Glutamatergic neuron (in vitro differentiated cells): ENCODE results near the gene LCMT1. TPM values are rescaled to one million over a fixed set of nuclear protein-coding genes. Genes with fewer than 3 reads are reported as not detected.
"Not testable (repeated sequence)": the region's sequence is repeated elsewhere in the genome, so short reads cannot be mapped to it uniquely, and the experiment has no call there.

Source experiments
- DNase-seq: peaks from one replicate; pipeline ENCODE4 v3.0.0; 2022
- H3K27ac Mint-ChIP-seq: one replicate; pipeline ENCODE4 v1.8.0; 2020; ENCODE audit warnings: mild to moderate bottlenecking, mixed read lengths, inconsistent platforms; ENCODE audit not compliant: unreplicated experiment
- H3K27me3 Mint-ChIP-seq: one replicate; pipeline ENCODE4 v1.8.0; 2020; ENCODE audit warnings: mild to moderate bottlenecking, moderate library complexity, mixed read lengths, inconsistent platforms; ENCODE audit not compliant: unreplicated experiment
- H3K36me3 Mint-ChIP-seq: one replicate; pipeline ENCODE4 v1.8.0; 2020; ENCODE audit warnings: mild to moderate bottlenecking, mixed read lengths, inconsistent platforms; ENCODE audit not compliant: unreplicated experiment
- H3K4me1 Mint-ChIP-seq: one replicate; pipeline ENCODE4 v1.8.0; 2020; ENCODE audit warnings: mild to moderate bottlenecking, low read depth, mixed read lengths, inconsistent platforms; ENCODE audit not compliant: unreplicated experiment
- H3K4me3 Mint-ChIP-seq: one replicate; pipeline ENCODE4 v1.8.0; 2020; ENCODE audit warnings: mild to moderate bottlenecking, mixed read lengths, inconsistent platforms; ENCODE audit not compliant: unreplicated experiment
- H3K9me3 Mint-ChIP-seq: one replicate; pipeline ENCODE4 v1.8.0; 2020; ENCODE audit warnings: mild to moderate bottlenecking, moderate library complexity, mixed read lengths, inconsistent platforms; ENCODE audit not compliant: unreplicated experiment
- long read RNA-seq: library from polyadenylated mRNA; unstranded; transcript quantifications from one replicate; pipeline ENCODE4 v2.0.0, GENCODE V29; 2020; ENCODE audit not compliant: unreplicated experiment
- total RNA-seq: library from RNA; stranded (reverse); fragmentation: NEBNext Ultra II Directional; extraction: Animal tissue kit (Norgen Biotek cat#: 25700); gene quantifications from one replicate; pipeline ENCODE4 v1.2.1, GENCODE V29; 2021; ENCODE audit not compliant: unreplicated experiment
- TF ChIP-seq, protein P1 (sequence below): fragments of 200-600 bp; sonication (generic); IDR thresholded peaks from one replicate; pipeline ENCODE4 v1.5.0; 2021; ENCODE audit not compliant: partially characterized antibody, unreplicated experiment

LCMT1 gene
- 67.6 TPM for total RNA-seq
- long read RNA-seq, transcript LCMT1-202 (9 exons, 989 nt), result minor isoform, 9 of 130 reads
- long read RNA-seq, transcript LCMT1-201 (12 exons, 1,529 nt), result minor isoform, 6 of 130 reads
- long read RNA-seq, transcript LCMT1-203 (11 exons, 1,368 nt), result major isoform, 94 of 130 reads
- long read RNA-seq, partial matches to known transcripts, result 1 of 130 reads
- long read RNA-seq, other reads (novel, unspliced or antisense), result 20 of 130 reads

DNA sequence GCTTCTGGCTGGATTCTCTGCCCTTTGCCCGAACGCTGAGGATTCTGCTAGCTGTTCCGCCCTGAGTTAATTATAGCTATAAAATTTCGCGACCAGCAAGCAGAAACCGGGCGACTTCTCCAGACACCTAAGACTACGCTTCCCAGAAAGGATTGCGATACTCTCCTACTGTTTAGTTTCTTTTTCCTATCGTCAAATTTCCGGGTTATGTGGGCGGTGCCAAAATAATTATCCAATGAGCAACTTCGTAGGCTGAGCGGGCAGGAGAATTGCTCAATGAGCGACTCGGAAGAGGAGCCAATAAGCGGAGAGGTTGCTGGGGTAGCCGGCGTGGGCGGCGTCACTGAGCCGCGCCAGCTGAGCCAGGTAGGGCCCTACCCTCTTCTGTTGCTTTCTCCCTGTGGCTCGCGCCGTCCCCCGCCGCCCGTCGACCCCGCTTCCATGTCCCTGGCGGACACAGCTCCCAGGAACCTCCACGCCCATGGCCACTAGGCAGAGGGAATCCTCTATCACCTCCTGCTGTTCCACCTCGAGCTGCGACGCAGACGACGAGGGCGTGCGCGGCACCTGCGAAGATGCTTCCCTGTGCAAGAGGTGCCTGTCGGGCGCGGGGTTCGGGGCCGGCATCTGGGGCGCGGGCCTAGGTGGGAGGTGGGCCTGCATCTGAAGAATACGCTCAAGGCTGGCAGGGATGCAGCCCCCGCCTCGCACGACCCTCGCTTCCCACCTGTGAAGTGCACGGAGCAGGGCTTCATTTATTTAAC, at the start of gene LCMT1:
Gene LCMT1, plus strand, starts transcription at position 340 of the 764 bp plus-strand sequence. Its CDS starts 142 bp downstream, at position 482.
- H3K36me3 Mint-ChIP-seq, result no peaks in the 10 kb centered on the region
- peak within 1 kb of the TSS; percentile 88 for H3K27ac Mint-ChIP-seq

DNA sequence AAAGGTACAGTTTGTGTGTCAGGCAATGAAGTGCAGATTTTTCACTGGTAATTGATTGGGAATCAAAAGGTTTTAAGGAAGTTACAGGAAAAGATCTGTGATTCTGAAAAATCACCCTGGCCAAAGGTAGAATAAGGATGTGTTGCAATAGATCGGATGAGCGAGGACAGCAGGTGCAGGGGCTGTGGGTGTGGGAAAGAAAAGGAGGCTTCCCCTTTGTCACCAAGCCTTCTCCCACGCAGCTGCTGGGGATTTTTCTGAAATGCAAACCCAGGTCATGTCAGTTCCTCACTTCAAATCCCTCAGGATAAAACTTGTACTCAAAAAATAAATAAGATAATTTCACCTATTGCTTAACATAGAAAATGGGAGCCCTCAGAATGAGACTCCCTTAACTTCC, 48.4 kb upstream of the LCMT1 start:
- TF ChIP-seq, protein P1, sequence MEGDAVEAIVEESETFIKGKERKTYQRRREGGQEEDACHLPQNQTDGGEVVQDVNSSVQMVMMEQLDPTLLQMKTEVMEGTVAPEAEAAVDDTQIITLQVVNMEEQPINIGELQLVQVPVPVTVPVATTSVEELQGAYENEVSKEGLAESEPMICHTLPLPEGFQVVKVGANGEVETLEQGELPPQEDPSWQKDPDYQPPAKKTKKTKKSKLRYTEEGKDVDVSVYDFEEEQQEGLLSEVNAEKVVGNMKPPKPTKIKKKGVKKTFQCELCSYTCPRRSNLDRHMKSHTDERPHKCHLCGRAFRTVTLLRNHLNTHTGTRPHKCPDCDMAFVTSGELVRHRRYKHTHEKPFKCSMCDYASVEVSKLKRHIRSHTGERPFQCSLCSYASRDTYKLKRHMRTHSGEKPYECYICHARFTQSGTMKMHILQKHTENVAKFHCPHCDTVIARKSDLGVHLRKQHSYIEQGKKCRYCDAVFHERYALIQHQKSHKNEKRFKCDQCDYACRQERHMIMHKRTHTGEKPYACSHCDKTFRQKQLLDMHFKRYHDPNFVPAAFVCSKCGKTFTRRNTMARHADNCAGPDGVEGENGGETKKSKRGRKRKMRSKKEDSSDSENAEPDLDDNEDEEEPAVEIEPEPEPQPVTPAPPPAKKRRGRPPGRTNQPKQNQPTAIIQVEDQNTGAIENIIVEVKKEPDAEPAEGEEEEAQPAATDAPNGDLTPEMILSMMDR, result no peak
- no peak for DNase-seq
- no peaks in the 10 kb centered on the region for H3K4me1 Mint-ChIP-seq
- H3K27me3 Mint-ChIP-seq, result peaks cover 6% of the 10 kb centered on the region
- H3K36me3 Mint-ChIP-seq, result no peaks in the 10 kb centered on the region
- peaks cover under 1% of the 10 kb centered on the region for H3K9me3 Mint-ChIP-seq
- no peak overlapping the region for H3K27ac Mint-ChIP-seq
- H3K4me3 Mint-ChIP-seq, result no peak overlapping the region

More for the DNA sequence above, at the start of gene LCMT1:
- peaks cover 5% of the 10 kb centered on the region for H3K27me3 Mint-ChIP-seq
- peak; percentile 83 for DNase-seq
- peak within 1 kb of the TSS; percentile 96 for H3K4me3 Mint-ChIP-seq
- peaks cover 6% of the 10 kb centered on the region for H3K4me1 Mint-ChIP-seq
- TF ChIP-seq, protein P1, result no peak
- peaks cover 16% of the 10 kb centered on the region for H3K9me3 Mint-ChIP-seq

DNA sequence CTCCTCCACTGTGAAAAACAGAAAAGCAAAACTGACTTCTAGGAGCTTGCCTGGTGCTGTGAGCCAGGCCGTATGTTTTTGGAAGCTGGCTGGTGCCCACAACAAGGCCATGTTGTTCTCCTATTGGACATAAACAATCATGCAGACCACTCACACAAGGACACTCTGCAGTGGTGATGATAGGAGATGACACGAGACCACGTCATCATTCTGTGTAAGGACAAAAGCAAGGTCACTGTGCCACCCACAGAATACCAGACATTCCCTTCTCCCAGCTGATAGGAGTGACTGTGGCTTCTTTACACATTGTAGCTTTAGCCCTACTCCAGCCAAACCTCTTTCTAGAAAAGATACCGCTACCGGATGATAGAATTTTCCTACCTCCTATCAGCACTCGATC, 47.7 kb upstream of the LCMT1 start:
- TF ChIP-seq, protein P1, result no peak
- Mint-ChIP-seq H3K36me3 (no peaks in the 10 kb centered on the region), H3K27ac (no peak overlapping the region), H3K9me3 (no peaks in the 10 kb centered on the region), H3K4me3 (no peak overlapping the region), H3K27me3 (peaks cover 6% of the 10 kb centered on the region), H3K4me1 (no peaks in the 10 kb centered on the region)
- DNase-seq, result no peak

DNA sequence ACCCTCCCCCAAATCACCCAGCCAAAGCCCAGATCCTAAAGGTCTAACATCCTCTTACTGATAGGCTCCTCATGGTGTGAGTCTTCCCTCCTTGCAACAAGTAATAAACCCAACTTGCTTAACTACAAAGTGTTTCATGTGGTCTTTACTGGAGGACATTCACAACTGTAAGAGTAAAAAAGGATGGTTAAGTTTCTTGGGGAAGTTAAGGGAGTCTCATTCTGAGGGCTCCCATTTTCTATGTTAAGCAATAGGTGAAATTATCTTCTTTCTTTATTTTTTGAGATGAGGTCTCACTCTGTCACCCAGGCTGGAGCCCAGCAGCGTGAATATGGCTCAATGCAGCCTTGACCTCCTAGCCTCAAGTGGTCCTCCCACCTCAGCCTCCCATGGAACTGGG, 47.3 kb upstream of the LCMT1 start:
- not testable (repeated sequence) for H3K9me3 Mint-ChIP-seq, H3K4me3 Mint-ChIP-seq, H3K27ac Mint-ChIP-seq

DNA sequence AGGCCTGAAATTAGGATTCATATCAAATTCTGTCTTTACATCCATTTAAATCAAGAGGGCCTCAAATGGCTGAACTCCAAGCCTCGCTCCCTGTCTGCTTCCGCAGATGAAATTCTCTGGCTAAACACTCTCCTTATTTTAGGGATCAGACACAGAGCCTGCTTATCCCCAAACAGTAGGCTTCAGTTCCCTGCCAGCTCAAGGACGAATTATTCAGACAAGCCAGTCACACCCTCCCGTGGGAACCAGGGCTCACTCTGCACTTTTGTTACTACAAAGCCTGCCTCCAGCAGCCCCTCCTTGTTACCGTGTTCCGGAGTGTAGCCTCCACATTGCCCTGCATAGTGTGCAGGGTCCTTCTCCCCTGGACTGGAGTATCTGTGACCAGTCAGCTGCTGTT, 46.6 kb upstream of the LCMT1 start:
- no peak overlapping the region for H3K4me3 Mint-ChIP-seq
- H3K9me3 Mint-ChIP-seq, result no peaks in the 10 kb centered on the region
- peaks cover 6% of the 10 kb centered on the region for H3K27me3 Mint-ChIP-seq
- no peaks in the 10 kb centered on the region for H3K4me1 Mint-ChIP-seq
- TF ChIP-seq, protein P1, result no peak
- peak; percentile 65 for DNase-seq
- H3K27ac Mint-ChIP-seq, result no peak overlapping the region
- no peaks in the 10 kb centered on the region for H3K36me3 Mint-ChIP-seq

More for the DNA sequence above, 47.3 kb upstream of the LCMT1 start:
- not testable (repeated sequence) for DNase-seq, H3K27me3 Mint-ChIP-seq, H3K4me1 Mint-ChIP-seq, H3K36me3 Mint-ChIP-seq
